MM.1S (cell line): Measurements from ENCODE around the gene BRIP1.
A peak's percentile ranks its signal among the peaks of the same experiment; 100 is the strongest.

Source experiments
- DNase-seq: peaks from one replicate; pipeline ENCODE4 v3.0.0-alpha.2; 2015
- H2AFZ ChIP-seq: fragments of 300-600 bp; sonication (generic); 2 replicates; pipeline ENCODE4 v1.6.0; 2016; ENCODE audit warnings: antibody characterized with exemption, low read length
- H3F3A ChIP-seq: fragments of 300-600 bp; sonication (generic); 2 replicates; pipeline ENCODE4 v1.6.1; 2016; ENCODE audit warnings: mild to moderate bottlenecking, antibody characterized with exemption, low read length, moderate library complexity, mixed read lengths; ENCODE audit not compliant: insufficient read depth
- H3K27ac ChIP-seq: fragments of 300-600 bp; sonication (generic); 2 replicates; pipeline ENCODE4 v1.5.1; 2016; ENCODE audit warnings: mild to moderate bottlenecking, low read length
- H3K27me3 ChIP-seq: fragments of 300-600 bp; sonication (generic); replicated peaks from 2 replicates; pipeline ENCODE4 v1.6.0; 2016; ENCODE audit warnings: low read length; ENCODE audit not compliant: insufficient read depth
- H3K36me3 ChIP-seq: fragments of 300-600 bp; sonication (generic); replicated peaks from 2 replicates; pipeline ENCODE4 v1.6.1; 2016; ENCODE audit warnings: mild to moderate bottlenecking, low read length, mixed read lengths; ENCODE audit not compliant: insufficient read depth
- H3K4me1 ChIP-seq: fragments of 300-600 bp; sonication (generic); 2 replicates; pipeline ENCODE4 v1.6.1; 2016; ENCODE audit warnings: low read length, mixed read lengths
- H3K4me2 ChIP-seq: fragments of 300-600 bp; sonication (generic); 2 replicates; pipeline ENCODE4 v1.6.0; 2016; ENCODE audit warnings: low read depth, low read length
- H3K4me3 ChIP-seq: fragments of 300-600 bp; sonication (generic); 2 replicates; pipeline ENCODE4 v1.5.1; 2016; ENCODE audit warnings: low read length, mixed read lengths
- H3K79me2 ChIP-seq: fragments of 300-600 bp; sonication (generic); 2 replicates; pipeline ENCODE4 v1.6.1; 2016; ENCODE audit warnings: mixed run types, low read length, mixed read lengths
- H3K9ac ChIP-seq: fragments of 300-600 bp; sonication (generic); 2 replicates; pipeline ENCODE4 v1.6.1; 2016; ENCODE audit warnings: low read length, mixed read lengths
- H3K9me2 ChIP-seq: fragments of 300-600 bp; sonication (generic); replicated peaks from 2 replicates; pipeline ENCODE4 v1.6.1; 2016; ENCODE audit warnings: mild to moderate bottlenecking, low read length, mixed read lengths; ENCODE audit not compliant: insufficient read depth
- H3K9me3 ChIP-seq: fragments of 300-600 bp; sonication (generic); replicated peaks from 2 replicates; pipeline ENCODE4 v1.6.1; 2016; ENCODE audit warnings: mild to moderate bottlenecking, low read length, mixed read lengths; ENCODE audit not compliant: insufficient read depth
- H4K20me1 ChIP-seq: fragments of 300-600 bp; sonication (generic); 2 replicates; pipeline ENCODE4 v1.6.1; 2016; ENCODE audit warnings: mild to moderate bottlenecking, low read length, moderate library complexity, mixed read lengths; ENCODE audit not compliant: insufficient read depth
- CTCF ChIP-seq: fragments of 300-600 bp; sonication (generic); IDR thresholded peaks from 2 replicates; pipeline ENCODE4 v1.5.1; 2016; ENCODE audit warnings: antibody characterized with exemption, low read length, mixed read lengths
- EZH2 ChIP-seq: fragments of 300-600 bp; sonication (generic); optimal IDR thresholded peaks from 2 replicates; pipeline ENCODE3; 2017; ENCODE audit warnings: low read depth, mild to moderate bottlenecking, antibody characterized with exemption, low read length, mixed read lengths
- EZH2phosphoT487 ChIP-seq: fragments of 300-600 bp; sonication (generic); IDR thresholded peaks from 2 replicates; pipeline ENCODE4 v1.6.1; 2018; ENCODE audit warnings: antibody characterized with exemption, low read length

BRIP1 gene

GRCh38 chr17:61837175-61838051 is 25.9 kb downstream of the BRIP1 start:
- Histone ChIP-seq H3K9me2 (no peaks in the 10 kb centered on the region), H3F3A (no peaks in the 10 kb centered on the region), H4K20me1 (no peaks in the 10 kb centered on the region), H3K4me1 (no peaks in the 10 kb centered on the region), H3K36me3 (no peaks in the 10 kb centered on the region), H3K27me3 (no peaks in the 10 kb centered on the region), H3K27ac (no peak overlapping the region), H3K9ac (no peak overlapping the region), H3K79me2 (no peaks in the 10 kb centered on the region), H2AFZ (no peak overlapping the region), H3K9me3 (no peaks in the 10 kb centered on the region), H3K4me2 (no peak overlapping the region), H3K4me3 (no peak overlapping the region)
- no peak for TF ChIP-seq EZH2phosphoT487
- peak; percentile 53 for TF ChIP-seq CTCF
- TF ChIP-seq EZH2 = no peak
- DNase-seq = peak; percentile 61

- no peaks in the 10 kb centered on the region for H3K4me1 ChIP-seq
- TF ChIP-seq EZH2 (no peak), CTCF (no peak), EZH2phosphoT487 (no peak)
- no peaks in the 10 kb centered on the region for H4K20me1 ChIP-seq
- no peaks in the 10 kb centered on the region for H3K27me3 ChIP-seq
- H3K9me3 ChIP-seq = no peaks in the 10 kb centered on the region
- H3K9me2 ChIP-seq = no peaks in the 10 kb centered on the region
- no peaks in the 10 kb centered on the region for H3K36me3 ChIP-seq
- H3K4me2 ChIP-seq = no peak overlapping the region
- no peak overlapping the region for H3K27ac ChIP-seq
- H3F3A ChIP-seq = no peaks in the 10 kb centered on the region
- no peaks in the 10 kb centered on the region for H3K79me2 ChIP-seq
- H2AFZ ChIP-seq = no peak overlapping the region
- no peak overlapping the region for H3K9ac ChIP-seq
- no peak for DNase-seq
- no peak overlapping the region for H3K4me3 ChIP-seq
Measured at GRCh38 chr17:61836266-61837174, 26.8 kb downstream of the BRIP1 start.

- H3K9me2 ChIP-seq = no peaks in the 10 kb centered on the region
- H3K4me2 ChIP-seq = no peak overlapping the region
- no peaks in the 10 kb centered on the region for H3K27me3 ChIP-seq
- H3K27ac ChIP-seq = no peak overlapping the region
- no peaks in the 10 kb centered on the region for H3K36me3 ChIP-seq
- no peak overlapping the region for H3K9ac ChIP-seq
- H2AFZ ChIP-seq = no peak overlapping the region
- H3K4me1 ChIP-seq = no peaks in the 10 kb centered on the region
- H4K20me1 ChIP-seq = no peaks in the 10 kb centered on the region
- H3K9me3 ChIP-seq = no peaks in the 10 kb centered on the region
- no peak overlapping the region for H3K4me3 ChIP-seq
- H3F3A ChIP-seq = no peaks in the 10 kb centered on the region
- no peak for DNase-seq
- TF ChIP-seq EZH2phosphoT487 = no peak
- no peak for TF ChIP-seq CTCF
- no peak for TF ChIP-seq EZH2
- no peaks in the 10 kb centered on the region for H3K79me2 ChIP-seq
Measured at GRCh38 chr17:61835606-61836005, 27.7 kb downstream of the BRIP1 start.
